Measurements from ENCODE around the gene ORM2.

ORM2 gene

GRCh38 chr9:114349713-114350480 is 20.2 kb downstream of the ORM2 start:
- no peak for DNase-seq (ENCODE audit: low spot score)

GRCh38 chr9:114350636-114351401 is 21.1 kb downstream of the ORM2 start:
- DNase-seq (ENCODE audit: low spot score), result no peak

DNA sequence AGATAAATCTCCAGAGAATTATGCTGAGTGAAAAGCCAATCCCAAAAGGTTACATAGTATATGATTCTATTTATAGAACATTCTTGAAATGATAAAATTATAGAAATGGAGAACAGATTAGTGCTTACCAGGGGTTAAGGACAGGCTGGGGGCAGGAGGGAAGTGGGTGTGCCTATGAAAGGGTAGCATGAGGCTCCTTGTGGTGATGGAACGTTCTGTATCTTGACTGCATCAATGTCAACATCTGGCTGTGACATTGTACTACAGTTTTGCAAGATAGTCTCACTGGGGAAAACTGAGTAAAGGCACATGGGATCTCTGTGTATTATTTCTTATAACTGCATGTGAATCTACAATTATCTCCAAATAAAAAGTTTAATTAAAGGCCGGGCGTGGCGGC is 22.3 kb downstream of the ORM2 start:
- no peak for DNase-seq (ENCODE audit: low spot score)

GRCh38 chr9:114355821-114356220 is 26.2 kb downstream of the ORM2 start:
- DNase-seq (ENCODE audit: low spot score), result no peak

DNA sequence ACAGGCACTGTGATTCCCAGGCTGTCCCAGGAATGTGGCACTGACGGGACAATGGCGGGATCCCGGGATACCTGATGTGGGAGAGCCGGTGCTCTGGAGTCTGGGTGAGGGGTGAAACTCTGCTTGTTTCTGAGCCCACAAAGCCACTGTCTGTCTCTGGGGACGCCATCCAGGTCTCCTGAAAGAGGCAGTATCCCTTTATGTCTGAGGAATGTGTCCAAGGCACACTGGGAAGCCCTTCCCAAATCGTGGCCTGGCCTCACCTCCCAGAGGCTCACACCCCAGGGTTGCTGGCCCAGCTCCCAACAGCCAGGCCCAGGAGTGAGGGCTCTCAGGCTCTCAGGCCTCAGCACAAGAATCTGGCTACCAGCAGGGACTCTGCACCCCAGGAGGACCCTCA is 27.1 kb downstream of the ORM2 start:
- DNase-seq (ENCODE audit: low spot score), result no peak

DNA sequence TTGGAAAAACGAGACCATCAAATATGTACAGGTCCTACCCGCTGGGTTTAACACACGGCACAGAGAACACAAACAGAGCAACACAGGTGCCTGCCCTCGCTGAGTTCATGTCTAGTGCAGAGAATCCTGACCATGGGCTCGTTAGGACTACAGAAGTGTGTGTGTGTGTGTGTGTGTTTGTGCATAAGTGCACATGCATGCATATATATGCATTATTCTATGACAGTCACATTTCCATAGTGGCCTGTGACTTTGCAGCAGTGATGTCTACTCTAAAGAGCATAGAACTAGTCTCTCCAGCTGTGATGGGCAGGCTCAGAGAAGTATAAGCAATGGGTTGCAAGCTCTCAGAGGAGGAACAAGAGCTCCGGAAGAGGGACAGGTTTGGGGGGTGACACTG is 27.7 kb downstream of the ORM2 start:
- no peak for DNase-seq (ENCODE audit: low spot score)

GRCh38 chr9:114357911-114358328 is 28.3 kb downstream of the ORM2 start:
- DNase-seq (ENCODE audit: low spot score), result no peak

GRCh38 chr9:114359801-114360200 is 30.1 kb downstream of the ORM2 start:
- no peak for DNase-seq (ENCODE audit: low spot score)

DNA sequence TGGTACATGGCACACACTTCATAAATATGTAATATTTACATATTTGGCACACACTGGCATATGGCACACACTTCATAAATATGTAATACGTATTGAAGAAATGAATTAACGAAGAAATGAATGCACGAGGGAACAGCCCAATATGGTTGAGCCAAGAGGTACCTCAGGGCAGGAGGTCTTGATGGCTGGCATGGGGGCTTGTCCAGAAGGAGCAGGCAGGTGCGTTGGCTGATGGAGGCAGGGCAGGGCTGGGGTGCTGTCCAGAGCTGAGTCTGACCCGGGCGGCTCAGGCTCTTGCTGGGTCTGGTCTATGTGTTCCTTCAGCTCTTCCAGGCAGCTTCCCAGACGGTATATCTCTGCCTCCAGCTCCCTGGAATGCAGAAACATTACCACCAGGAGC is 31.9 kb downstream of the ORM2 start:
- no peak for DNase-seq (ENCODE audit: low spot score)

DNA sequence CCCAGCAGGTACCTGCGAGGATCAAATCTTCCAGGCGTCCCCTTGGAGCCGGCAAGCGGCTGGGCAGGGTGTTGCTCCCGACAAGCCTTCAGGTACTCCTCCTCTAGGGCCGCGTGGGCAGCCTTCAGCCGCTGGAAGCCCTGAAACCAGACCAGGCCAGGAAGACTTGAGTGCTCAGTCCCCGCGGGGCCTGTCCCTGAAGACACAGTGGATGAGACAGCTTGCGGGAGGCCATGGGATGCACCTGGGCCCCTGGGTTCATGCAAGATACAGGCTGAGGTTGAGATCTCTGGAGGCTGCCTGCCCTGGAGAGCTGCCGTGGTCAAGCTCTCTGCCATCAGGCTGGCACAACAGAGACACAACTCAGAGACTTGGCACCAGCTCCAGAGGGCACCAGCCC is 32.7 kb downstream of the ORM2 start:
- no peak for DNase-seq (ENCODE audit: low spot score)

GRCh38 chr9:114363424-114363823 is 33.8 kb downstream of the ORM2 start:
- no peak for DNase-seq (ENCODE audit: low spot score)

GRCh38 chr9:114364134-114365041 is 34.7 kb downstream of the ORM2 start:
- no peak for DNase-seq (ENCODE audit: low spot score)

GRCh38 chr9:114365194-114365593 is 35.5 kb downstream of the ORM2 start:
- no peak for DNase-seq (ENCODE audit: low spot score)

GRCh38 chr9:114366334-114367128 is 36.9 kb downstream of the ORM2 start:
- no peak for DNase-seq (ENCODE audit: low spot score)

DNA sequence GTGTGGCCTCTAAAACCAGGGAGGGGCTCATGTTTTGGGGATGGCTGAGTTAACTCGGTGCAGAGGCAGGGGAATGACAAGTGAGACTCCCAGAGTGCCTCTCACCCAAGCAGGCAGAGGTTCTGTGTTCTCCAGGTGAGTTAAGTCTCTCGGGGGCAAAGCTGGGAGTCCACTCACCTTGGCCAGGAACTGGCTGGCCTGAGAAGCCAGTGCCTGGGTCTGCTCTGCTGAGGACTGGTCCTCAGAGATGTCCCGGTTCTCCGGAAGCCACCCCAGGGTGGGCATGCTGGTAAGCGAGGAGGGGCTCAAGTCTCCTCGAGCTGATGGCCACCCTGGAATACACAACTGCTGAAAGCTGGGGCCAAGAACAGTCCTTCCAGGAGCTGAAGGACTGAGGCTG is 37.7 kb downstream of the ORM2 start:
- DNase-seq (ENCODE audit: low spot score), result no peak

DNA sequence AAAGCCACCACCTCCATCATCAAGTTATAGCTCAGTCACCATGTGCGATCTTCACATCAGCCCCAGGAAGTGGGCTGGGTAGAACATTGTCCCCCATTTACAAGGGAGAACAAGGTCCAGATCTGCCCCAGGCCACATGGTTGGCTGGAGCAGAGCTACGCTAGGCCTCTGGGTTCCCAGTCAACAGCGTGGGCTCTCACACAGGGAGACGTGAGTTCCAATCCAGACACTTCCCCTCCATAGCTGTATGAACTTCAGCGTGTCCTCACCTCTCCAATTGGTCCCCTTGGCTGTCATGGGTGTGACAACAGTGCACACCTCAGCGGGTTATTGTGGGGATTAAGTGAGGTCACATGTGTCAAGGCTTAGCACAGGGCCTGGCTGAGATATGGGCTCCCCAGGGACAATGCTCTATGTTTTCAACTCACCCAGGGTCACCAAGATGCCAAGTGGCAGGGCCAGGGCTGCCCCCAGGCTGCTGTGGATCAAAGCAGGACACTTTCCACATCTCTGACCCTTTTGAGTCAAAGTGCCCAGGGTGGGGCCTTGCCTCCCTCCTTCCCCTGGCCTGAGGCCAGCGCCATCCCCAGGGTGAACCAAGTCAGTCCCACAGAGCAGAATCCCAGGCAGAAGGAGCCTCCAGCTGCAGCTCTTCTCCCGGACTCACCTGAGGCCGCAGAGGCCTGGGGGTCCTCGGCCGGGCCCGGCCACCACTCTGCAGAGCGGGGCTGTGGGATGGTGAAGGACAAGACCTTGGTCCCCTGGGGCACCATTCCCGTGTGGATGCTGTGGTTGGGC is 38.3 kb downstream of the ORM2 start:
- DNase-seq (ENCODE audit: low spot score), result no peak

DNA sequence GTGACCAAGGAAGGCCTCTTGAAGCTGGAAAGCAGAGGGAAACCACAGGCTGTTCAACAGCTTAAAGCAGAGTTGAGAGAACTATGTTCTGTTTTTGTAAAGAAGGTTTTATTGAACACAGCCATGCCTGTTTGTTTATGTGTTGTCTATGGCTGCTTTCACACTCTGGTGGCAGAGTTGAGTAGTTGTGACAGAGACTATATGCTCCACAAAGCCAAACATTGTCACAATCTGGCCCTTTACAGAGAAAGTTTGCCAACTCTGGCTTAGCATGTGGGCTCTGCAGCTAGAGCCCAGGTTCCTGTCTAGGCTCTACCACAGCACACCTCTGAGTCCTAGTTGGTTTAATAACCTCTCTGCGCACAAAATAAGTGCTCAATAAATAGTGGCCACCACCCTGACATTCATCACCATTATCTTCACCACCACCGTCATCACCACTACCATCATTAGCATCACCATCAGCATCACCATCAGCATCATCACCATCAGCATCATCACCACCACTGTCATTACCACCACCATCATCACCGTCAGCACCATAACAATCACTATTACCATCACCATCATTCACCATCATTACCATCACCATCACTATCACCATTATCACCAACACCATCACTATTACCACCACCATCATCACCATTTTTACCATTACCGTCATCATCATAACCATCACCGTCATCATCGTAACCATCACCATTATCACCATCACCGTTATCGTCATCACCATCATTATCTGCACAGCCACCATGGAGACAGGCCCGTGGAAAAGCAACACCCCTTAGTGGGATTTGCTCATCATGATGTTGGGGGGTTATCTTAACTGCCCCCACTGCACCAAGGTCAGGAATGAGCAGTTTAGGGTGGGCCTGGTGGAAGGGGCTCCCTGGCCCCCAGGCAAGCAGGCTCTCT is 39.8 kb downstream of the ORM2 start:
- no peak for DNase-seq (ENCODE audit: low spot score)

DNA sequence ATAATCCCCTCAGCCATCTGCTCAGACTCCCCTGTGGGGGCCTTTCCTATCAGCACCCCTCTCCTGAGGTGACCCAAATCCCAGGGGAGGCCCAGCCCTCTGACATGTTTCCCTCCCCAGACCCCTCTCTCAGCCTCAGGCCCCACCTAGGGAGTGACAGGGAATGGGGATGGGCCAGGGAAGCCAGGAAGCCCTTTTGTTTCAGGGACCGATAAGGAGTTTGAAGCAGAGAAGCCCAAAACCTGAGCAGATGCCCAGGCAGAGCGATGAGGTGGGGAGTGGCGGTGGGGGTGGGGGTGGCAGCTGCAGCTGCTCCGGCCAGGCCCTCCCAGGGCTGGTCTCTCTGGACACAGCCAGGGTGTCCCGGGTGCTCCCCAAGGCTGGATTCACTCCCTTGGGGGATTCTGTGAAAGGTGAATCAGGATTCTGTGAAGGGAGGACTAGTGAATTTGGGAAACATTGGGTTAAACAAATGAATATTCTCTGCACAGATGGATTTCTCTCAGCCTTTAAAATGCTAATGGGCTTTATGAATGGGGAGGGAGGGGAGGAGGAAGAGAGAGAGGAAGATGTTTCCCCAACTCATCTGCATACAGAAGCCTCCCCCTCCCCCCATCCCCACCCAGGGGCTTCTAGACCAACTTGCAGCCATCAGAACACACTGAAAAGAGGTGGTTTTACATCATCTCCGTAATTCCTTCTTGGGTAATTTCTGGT is 40.7 kb downstream of the ORM2 start:
- DNase-seq (ENCODE audit: low spot score), result no peak

DNA sequence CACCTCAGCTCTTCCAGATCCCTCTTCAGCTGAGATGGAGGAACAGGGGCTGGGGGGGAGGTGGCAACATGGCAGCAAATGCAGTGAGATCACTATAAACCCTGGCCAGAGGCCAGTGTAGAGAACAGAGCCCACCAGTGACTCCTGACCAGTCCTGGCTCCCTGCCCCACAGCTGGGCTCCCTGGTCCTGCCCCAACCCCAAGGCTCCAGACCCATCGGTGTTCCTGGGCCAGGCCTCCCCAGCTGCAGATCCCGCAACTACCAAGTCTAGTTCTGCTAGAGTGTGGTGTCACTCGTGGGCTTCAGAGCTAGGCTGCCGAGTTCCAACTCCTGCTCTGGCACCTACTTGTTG is 41.3 kb downstream of the ORM2 start:
- DNase-seq (ENCODE audit: low spot score), result no peak

Data from cerebellar cortex (tissue), 1 donor.